K562 (cell line): ENCODE measurements around the gene LRRTM4. TPM values are rescaled to one million over a fixed set of nuclear protein-coding genes. Genes with fewer than 3 reads are reported as not detected.

Source experiments
- ATAC-seq: fragments of 200-7000 bp; cut with Tn5 transposase; 3 replicates; pipeline ENCODE4 v1.9.1; 2020; ENCODE audit warnings: moderate library complexity
- BruUV-seq: library from RNA; stranded (reverse); fragments of 400-500 nt; replicated peaks from 2 replicates; lab custom pipeline; 2021; lab: Mats Ljungman, UMichigan
- CTCF ChIA-PET: fragments of 300-600 bp; formaldehyde crosslinking; extraction: SDS; loops from one replicate; lab custom pipeline; 2021; ENCODE audit warnings: low intra/inter-chr PET ratio; lab: Yijun Ruan, JAX
- POLR2A ChIA-PET: fragments of 300-600, 350-650 bp; sonication (Branson Sonifier 250); formaldehyde crosslinking; extraction: SDS; loops from one replicate; lab custom pipeline; 2021; ENCODE audit warnings: antibody characterized with exemption, inconsistent platforms; lab: Yijun Ruan, JAX
- DNase-seq, 4 experiments: peaks; one replicate each; pipeline versions ENCODE4 v3.0.0 to v3.0.0-alpha.2; 2011 to 2018; ENCODE audit warnings: low spot score in 3 of 4, mixed read lengths in 3 of 4; ENCODE audit errors: extremely low read depth in 1 of 4
- FAIRE-seq: peaks from 2 replicates; lab custom pipeline; 2011; peaks lifted over from hg19 to GRCh38; lab: Jason Lieb, UNC
- H2AFZ ChIP-seq: 2 replicates; pipeline ENCODE4 v1.6.0; 2011; ENCODE audit warnings: low read depth, low read length, control low read depth, inconsistent platforms
- H3K27ac ChIP-seq: fragments of 200-600 bp; 3 replicates; pipeline ENCODE4 v1.8.0; 2011; ENCODE audit warnings: low read depth, mild to moderate bottlenecking, control low read depth, inconsistent platforms, low read length, moderate library complexity, mixed read lengths; ENCODE audit errors: extremely low read depth
- H3K27me3 ChIP-seq, 2 experiments: fragments of 300-600 bp in 1 of 2; 2 replicates in 1 of 2; 3 replicates in 1 of 2; pipeline versions ENCODE4 v1.6.0 to v1.8.0; 2011; ENCODE audit warnings: inconsistent platforms in 2 of 2, low read length in 2 of 2, mild to moderate bottlenecking in 1 of 2, mixed read lengths in 1 of 2, moderate library complexity in 1 of 2; ENCODE audit not compliant: control insufficient read depth in 2 of 2, insufficient read depth in 2 of 2
- H3K36me3 ChIP-seq: fragments of 300-600 bp; 3 replicates; pipeline ENCODE4 v1.8.0; 2011; ENCODE audit warnings: mild to moderate bottlenecking, low read length, inconsistent platforms; ENCODE audit not compliant: control insufficient read depth, insufficient read depth
- H3K4me1 ChIP-seq, 2 experiments: fragments of 200-600 bp in 1 of 2; replicated peaks in 1 of 2; 2 replicates in 1 of 2; 3 replicates in 1 of 2; pipeline versions ENCODE4 v1.5.1 to v1.8.0; 2011; ENCODE audit warnings: inconsistent platforms in 2 of 2, low read length in 2 of 2, mild to moderate bottlenecking in 1 of 2, mixed read lengths in 1 of 2, moderate library complexity in 1 of 2; ENCODE audit not compliant: control insufficient read depth in 2 of 2, insufficient read depth in 2 of 2
- H3K4me2 ChIP-seq: 2 replicates; pipeline ENCODE4 v1.6.1; 2011; ENCODE audit warnings: low read length, control low read depth, inconsistent platforms, mixed read lengths; ENCODE audit not compliant: insufficient read depth
- H3K4me3 ChIP-seq: fragments of 200-600 bp; sonication (generic), shearing (Covaris generic); 2 replicates; pipeline ENCODE4 v1.5.1; 2016; ENCODE audit warnings: control low read depth, inconsistent platforms
- H3K79me2 ChIP-seq: fragments of 200-600 bp; 3 replicates; pipeline ENCODE4 v1.8.0; 2011; ENCODE audit warnings: low read length, inconsistent platforms; ENCODE audit not compliant: control insufficient read depth, insufficient read depth
- H3K9ac ChIP-seq, 2 experiments: 2 replicates each; pipeline versions ENCODE4 v1.6.0 to v1.6.1; 2011; ENCODE audit warnings: low read depth in 2 of 2, low read length in 2 of 2, control low read depth in 1 of 2, inconsistent platforms in 1 of 2, mild to moderate bottlenecking in 1 of 2, mixed read lengths in 1 of 2; ENCODE audit not compliant: insufficient read depth in 1 of 2
- H3K9me1 ChIP-seq: one replicate; pipeline ENCODE4 v1.6.0; 2011; ENCODE audit warnings: inconsistent platforms, mild to moderate bottlenecking, low read length, moderate library complexity; ENCODE audit not compliant: control insufficient read depth, insufficient read depth
- H3K9me3 ChIP-seq: replicated peaks from 2 replicates; pipeline ENCODE4 v1.5.1; 2011; ENCODE audit warnings: low read depth, low read length, inconsistent platforms; ENCODE audit not compliant: control insufficient read depth, insufficient read depth
- H4K20me1 ChIP-seq: replicated peaks from 2 replicates; pipeline ENCODE4 v1.6.1; 2011; ENCODE audit warnings: low read length, inconsistent platforms, mixed read lengths; ENCODE audit not compliant: control insufficient read depth, insufficient read depth
- BCLAF1 ChIP-seq, 2 experiments: fragments of 450-650 bp in 1 of 2; IDR thresholded peaks; 2 replicates each; pipeline ENCODE4 v1.6.1; 2011 to 2017; ENCODE audit warnings: low read depth in 2 of 2, antibody characterized with exemption in 1 of 2, borderline replicate concordance in 1 of 2, low read length in 1 of 2, mild to moderate bottlenecking in 1 of 2, mixed read lengths in 1 of 2; ENCODE audit not compliant: control insufficient read depth in 1 of 2
- CBX3 ChIP-seq, 2 experiments: IDR thresholded peaks; 1 replicate in 1 of 2; 2 replicates in 1 of 2; pipeline ENCODE4 v1.6.1; 2012; ENCODE audit warnings: inconsistent platforms in 2 of 2, low read length in 2 of 2, borderline replicate concordance in 1 of 2, control low read depth in 1 of 2
- CREB3 ChIP-seq: fragments of 450-650 bp; conservative IDR thresholded peaks from 2 replicates; pipeline ENCODE4 v1.6.1; 2016; ENCODE audit warnings: missing genetic modification characterization, low read depth, mild to moderate bottlenecking, missing compliant biosample characterization, moderate library complexity
- MTA3 ChIP-seq: fragments of 450-650 bp; formaldehyde crosslinking; IDR thresholded peaks from 2 replicates; pipeline ENCODE4 v1.6.1; 2017; ENCODE audit warnings: mild to moderate bottlenecking, borderline replicate concordance
- POLR2B ChIP-seq: fragments of 450-650 bp; IDR thresholded peaks from 2 replicates; pipeline ENCODE4 v1.6.1; 2018; ENCODE audit warnings: low read depth; ENCODE audit not compliant: partially characterized antibody
- RBM39 ChIP-seq: fragments of 200-400 bp; formaldehyde crosslinking; optimal IDR thresholded peaks from 2 replicates; pipeline ENCODE3; 2018; ENCODE audit warnings: low read depth, low read length
- ZNF175 ChIP-seq: fragments of 200-800 bp; sonication (Bioruptor generic); IDR thresholded peaks from 2 replicates; pipeline ENCODE4 v1.6.1; 2016; ENCODE audit warnings: low read depth, mild to moderate bottlenecking, missing genetic modification characterization, missing compliant biosample characterization
- ZNF274 ChIP-seq: IDR thresholded peaks from 2 replicates; pipeline ENCODE4 v1.6.1; 2011; ENCODE audit warnings: low read depth, mild to moderate bottlenecking, low read length, moderate library complexity, borderline replicate concordance
- ZNF561 ChIP-seq: fragments of 450-650 bp; formaldehyde crosslinking; conservative IDR thresholded peaks from 2 replicates; pipeline ENCODE4 v1.4.0; 2020; ENCODE audit warnings: mild to moderate bottlenecking, moderate library complexity
- ZNF696 ChIP-seq: fragments of 250-450 bp; sonication (Bioruptor Pico); conservative IDR thresholded peaks from 2 replicates; pipeline ENCODE4 v1.4.0; 2020; ENCODE audit warnings: mild to moderate bottlenecking, moderate library complexity
- ZNF740 ChIP-seq, 3 experiments: fragments of 200-800 bp in 1 of 3; sonication (Bioruptor generic) in 1 of 3; sonication (generic) in 1 of 3; formaldehyde crosslinking in 1 of 3; IDR thresholded peaks; 2 replicates each; pipeline versions ENCODE4 v1.6.1 to v1.8.0; 2016 to 2022; ENCODE audit warnings: mild to moderate bottlenecking in 2 of 3, missing compliant biosample characterization in 2 of 3, missing genetic modification characterization in 2 of 3, missing genetic modification reagents in 1 of 3
- WGBS: fragments of 100-300 bp; shearing (Covaris generic); methylation state at CpG from one replicate; pipeline ENCODE4 v1.1.6; 2016; ENCODE audit warnings: low coverage, mixed read lengths; ENCODE audit not compliant: insufficient coverage; ENCODE audit errors: missing lambda C conversion rate; 5-methylcytosine and 5-hydroxymethylcytosine counted together
- in situ Hi-C: fragments of 300-500 bp; cut with MboI; formaldehyde crosslinking; loops from 4 replicates; pipeline ENCODE4 v1.15.0; 2018; ENCODE audit warnings: inconsistent platforms, mixed read lengths
- intact Hi-C: fragments of 100-400 bp; cut with micrococcal nuclease; formaldehyde crosslinking; loops from 2 replicates; pipeline ENCODE4 v1.14.2; 2022
- polyA plus RNA-seq, 8 experiments: library from polyadenylated mRNA; depleted of rRNA in 4 of 8; stranded (reverse) in 5 of 8; unstranded in 3 of 8; fragments of >200 nt; fragmentation: Nextera tagmentation in 2 of 8; fragmentation: Illumina TruSeq in 1 of 8; extraction: Ambion mirVana in 2 of 8; extraction: Trizol in 1 of 8; gene quantifications; 2 replicates each; pipeline versions ENCODE4 v1.2.1 to v1.2.3, GENCODE V29; 2011 to 2014; ENCODE audit warnings: inconsistent platforms in 1 of 8, missing spikeins in 1 of 8
- total RNA-seq, 7 experiments: library from RNA; depleted of rRNA in 6 of 7; stranded (reverse); fragments of >200 nt in 6 of 7; fragmentation: Illumina TruSeq in 2 of 7; extraction: Trizol in 2 of 7; gene quantifications; 2 replicates each; pipeline versions ENCODE4 v1.2.1 to v1.2.3, GENCODE V29; 2011 to 2021; ENCODE audit warnings: low replicate concordance in 1 of 7

LRRTM4 gene
- total and polyA plus RNA-seq, 9 of the 15 experiments (the other 6 are each of a cell fraction or from before 2014, with no cell fraction given), result 0.04 TPM; not detected in 6

- intact Hi-C loops, result no loop called here
- H3K9me3 ChIP-seq, result 0 out of 2 replicates have a peak, but pooled peaks cover 1% of the 10 kb centered on the region
- no peak for FAIRE-seq
- no peak for DNase-seq
- H2AFZ ChIP-seq, result no peak overlapping the region
- no peak overlapping the region for H3K4me2 ChIP-seq
- in situ Hi-C loops, result no loop called here
- ChIA-PET CTCF (no interaction called here), POLR2A (no interaction called here)
- no peak overlapping the region for H3K9ac ChIP-seq
- no TSS peak for BruUV-seq
- WGBS, result 0% methylated on average over 8 of the region's 8 CpGs
- ATAC-seq, result no peak
- no peak overlapping the region for H3K4me3 ChIP-seq
- H3K9me1 ChIP-seq, result no peaks in the 10 kb centered on the region
- H3K79me2 ChIP-seq, result no peaks in the 10 kb centered on the region
- H3K36me3 ChIP-seq, result no peaks in the 10 kb centered on the region
- H3K27ac ChIP-seq, result no peak overlapping the region
- TF ChIP-seq BCLAF1 (IDR thresholded peaks at IDR 0.05; ENCODE audit: borderline replicate concordance in 1 of 2, control insufficient read depth in 1 of 2, low read depth in 2 of 2, low read length in 1 of 2) (no peak), ZNF175 (CRISPR knock-in tag) (no peak), ZNF696 (CRISPR knock-in tag) (no peak), POLR2B (no peak), RBM39 (no peak), ZNF274 (no peak), CBX3 (IDR thresholded peaks at IDR 0.05; ENCODE audit: borderline replicate concordance in 1 of 2, low read length in 2 of 2) (no peak), ZNF740 (CRISPR knock-in tag; IDR thresholded peaks at IDR 0.05) (no peak), ZNF740 (tag; IDR thresholded peaks at IDR 0.05) (no peak), MTA3 (no peak), CREB3 (no peak), ZNF561 (CRISPR knock-in tag) (no peak)
- H3K27me3 ChIP-seq, result no peaks in the 10 kb centered on the region
- no peaks in the 10 kb centered on the region for H4K20me1 ChIP-seq
- H3K4me1 ChIP-seq, result no peaks in the 10 kb centered on the region
Observed at GRCh38 chr2:76930056-76930744, 592.0 kb downstream of the LRRTM4 start.
